HCT116 (cell line): Measurements from ENCODE around the gene EIF4E. TPM values are rescaled to one million over a fixed set of nuclear protein-coding genes. Genes with fewer than 3 reads are reported as not detected.

ENCODE experiments used
- ATAC-seq: fragments of 200-7000 bp; cut with Tn5 transposase; 2 replicates; pipeline ENCODE4 v1.9.1; 2020; ENCODE audit warnings: mild to moderate bottlenecking, moderate library complexity
- BruUV-seq: library from RNA; stranded (reverse); fragments of 400-500 nt; replicated peaks from 2 replicates; lab custom pipeline; 2021; lab: Mats Ljungman, UMichigan
- CTCF ChIA-PET: fragments of 300-600 bp; sonication (Branson Sonifier 250); formaldehyde crosslinking; loops from one replicate; lab custom pipeline; 2021; ENCODE audit warnings: antibody characterized with exemption; lab: Charles Lee
- POLR2A ChIA-PET: fragments of 300-600, 350-600 bp; sonication (Branson Sonifier 250); formaldehyde crosslinking; loops from one replicate; lab custom pipeline; 2021; ENCODE audit warnings: antibody characterized with exemption; lab: Charles Lee
- RAD21 ChIA-PET, 2 experiments: fragments of 300-600 bp; sonication (Branson Sonifier 250); formaldehyde crosslinking; loops; one replicate each; lab custom pipeline; 2023; ENCODE audit warnings: low total read pairs in 2 of 2; ENCODE audit not compliant: uncharacterized antibody in 2 of 2, unreplicated experiment in 2 of 2, low non-redundant PET in 1 of 2; lab: Charles Lee
- DNase-seq: peaks from one replicate; pipeline ENCODE4 v3.0.0-alpha.2; 2010; ENCODE audit warnings: low read depth, low spot score
- H2AFZ ChIP-seq: fragments of 200-600 bp; shearing (Covaris generic), sonication (generic); 2 replicates; pipeline ENCODE4 v1.6.1; 2017; ENCODE audit warnings: low read depth, mixed run types, mixed read lengths, antibody characterized with exemption, low read length; ENCODE audit not compliant: poor library complexity, severe bottlenecking
- H3K27ac ChIP-seq: 2 replicates; pipeline ENCODE4 v1.5.1; 2012; ENCODE audit warnings: low read depth, low read length
- H3K27me3 ChIP-seq: fragments of 200-600 bp; sonication (generic); 2 replicates; pipeline ENCODE4 v1.6.1; 2016; ENCODE audit warnings: mixed run types, low read length, mixed read lengths; ENCODE audit not compliant: insufficient read depth
- H3K36me3 ChIP-seq, 2 experiments: fragments of 200-500 bp in 1 of 2; fragments of 200-600 bp in 1 of 2; sonication (Bioruptor generic) in 1 of 2; sonication (generic) in 1 of 2; 2 replicates each; pipeline versions ENCODE4 v1.5.1 to v1.6.1; 2014 to 2016; ENCODE audit warnings: low read length in 2 of 2, inconsistent platforms in 1 of 2, mixed read lengths in 1 of 2, mixed run types in 1 of 2; ENCODE audit not compliant: insufficient read depth in 2 of 2, control insufficient read depth in 1 of 2
- H3K4me1 ChIP-seq, 2 experiments: fragments of 200-600 bp in 1 of 2; sonication (generic) in 1 of 2; 2 replicates each; pipeline versions ENCODE4 v1.5.1 to v1.6.1; 2012 to 2017; ENCODE audit warnings: low read length in 2 of 2, inconsistent platforms in 1 of 2, mild to moderate bottlenecking in 1 of 2, mixed read lengths in 1 of 2, mixed run types in 1 of 2, moderate library complexity in 1 of 2; ENCODE audit not compliant: insufficient read depth in 2 of 2, control insufficient read depth in 1 of 2
- H3K4me2 ChIP-seq: fragments of 200-600 bp; sonication (generic); 2 replicates; pipeline ENCODE4 v1.6.1; 2017; ENCODE audit warnings: mixed run types, low read length, mixed read lengths
- H3K4me3 ChIP-seq, 2 experiments: fragments of 200-600 bp in 1 of 2; sonication (generic) in 1 of 2; replicated peaks in 1 of 2; 2 replicates each; pipeline ENCODE4 v1.5.1; 2011 to 2016; ENCODE audit warnings: low read length in 2 of 2, control low read depth in 1 of 2, low read depth in 1 of 2, mild to moderate bottlenecking in 1 of 2, mixed read lengths in 1 of 2, mixed run types in 1 of 2
- H3K79me2 ChIP-seq: fragments of 200-600 bp; sonication (generic); 2 replicates; pipeline ENCODE4 v1.6.1; 2017; ENCODE audit warnings: mild to moderate bottlenecking, mixed run types, low read length, moderate library complexity, mixed read lengths; ENCODE audit not compliant: insufficient read depth
- H3K9ac ChIP-seq: fragments of 200-600 bp; sonication (generic); 2 replicates; pipeline ENCODE4 v1.6.1; 2016; ENCODE audit warnings: low read length, mixed read lengths
- H3K9me2 ChIP-seq: fragments of 200-600 bp; sonication (generic), shearing (Covaris generic); 2 replicates; pipeline ENCODE4 v1.6.1; 2017; ENCODE audit warnings: mixed run types, mild to moderate bottlenecking, moderate library complexity; ENCODE audit not compliant: insufficient read depth
- H3K9me3 ChIP-seq, 2 experiments: fragments of 200-500 bp in 1 of 2; fragments of 200-600 bp in 1 of 2; sonication (Bioruptor generic) in 1 of 2; sonication (generic) in 1 of 2; 2 replicates each; pipeline ENCODE4 v1.6.1; 2014 to 2017; ENCODE audit warnings: low read length in 2 of 2, mixed read lengths in 2 of 2, inconsistent platforms in 1 of 2, low read depth in 1 of 2, mild to moderate bottlenecking in 1 of 2, mixed run types in 1 of 2, moderate library complexity in 1 of 2; ENCODE audit not compliant: control insufficient read depth in 1 of 2, insufficient read depth in 1 of 2
- H4K20me1 ChIP-seq: fragments of 200-600 bp; sonication (generic), shearing (Covaris generic); 2 replicates; pipeline ENCODE4 v1.6.1; 2017; ENCODE audit warnings: mixed run types, mild to moderate bottlenecking, moderate library complexity; ENCODE audit not compliant: insufficient read depth
- ATF3 ChIP-seq: IDR thresholded peaks from 2 replicates; pipeline ENCODE4 v1.6.1; 2012
- ELF1 ChIP-seq: IDR thresholded peaks from 2 replicates; pipeline ENCODE4 v1.6.1; 2012; ENCODE audit warnings: low read depth, borderline replicate concordance
- EZH2 ChIP-seq: fragments of 200-600 bp; sonication (generic); IDR thresholded peaks from 2 replicates; pipeline ENCODE4 v1.6.1; 2017; ENCODE audit warnings: antibody characterized with exemption, mixed run types
- EZH2phosphoT487 ChIP-seq: fragments of 200-600 bp; IDR thresholded peaks from 2 replicates; pipeline ENCODE4 v1.6.1; 2018; ENCODE audit warnings: antibody characterized with exemption, borderline replicate concordance
- FOSL1 ChIP-seq: IDR thresholded peaks from 2 replicates; pipeline ENCODE4 v1.6.1; 2012; ENCODE audit warnings: low read depth
- JUND ChIP-seq: IDR thresholded peaks from 2 replicates; pipeline ENCODE4 v1.6.1; 2012
- POLR2A ChIP-seq: IDR thresholded peaks from 2 replicates; pipeline ENCODE4 v1.7.0; 2011; ENCODE audit warnings: borderline replicate concordance; ENCODE audit not compliant: insufficient read depth, insufficient read length; ENCODE audit errors: extremely low read depth
- POLR2AphosphoS5 ChIP-seq: IDR thresholded peaks from 2 replicates; pipeline ENCODE4 v1.6.1; 2011; ENCODE audit warnings: mild to moderate bottlenecking, low read depth, low read length, moderate library complexity
- REST ChIP-seq: IDR thresholded peaks from 2 replicates; pipeline ENCODE4 v1.6.1; 2012; ENCODE audit warnings: low read depth
- SIN3A ChIP-seq: IDR thresholded peaks from 2 replicates; pipeline ENCODE4 v1.6.1; 2012; ENCODE audit warnings: low read depth
- SP1 ChIP-seq: IDR thresholded peaks from 2 replicates; pipeline ENCODE4 v1.6.1; 2012; ENCODE audit warnings: low read depth
- TCF7L2 ChIP-seq: IDR thresholded peaks from 2 replicates; pipeline ENCODE4 v1.7.0; 2011; ENCODE audit warnings: borderline replicate concordance, inconsistent platforms; ENCODE audit not compliant: insufficient read depth, insufficient read length; ENCODE audit errors: extremely low read depth
- YY1 ChIP-seq: IDR thresholded peaks from 2 replicates; pipeline ENCODE4 v1.6.1; 2011; ENCODE audit warnings: low read length, low read depth, moderate library complexity, mild to moderate bottlenecking; ENCODE audit not compliant: insufficient replicate concordance; ENCODE audit errors: extremely low read depth
- ZFX ChIP-seq: fragments of 450-650 bp; IDR thresholded peaks from 2 replicates; pipeline ENCODE4 v1.6.1; 2017
- intact Hi-C: fragments of 100-400 bp; cut with micrococcal nuclease; formaldehyde crosslinking; loops from 2 replicates; pipeline ENCODE4 v1.10.0; 2022
- total RNA-seq: library from RNA; stranded (reverse); gene quantifications from one replicate; pipeline ENCODE4 v1.2.1, GENCODE V29; 2021; ENCODE audit not compliant: unreplicated experiment
- TF ChIP-seq, protein P1 (sequence below): IDR thresholded peaks from 2 replicates; pipeline ENCODE4 v1.6.1; 2011; ENCODE audit warnings: mild to moderate bottlenecking, low read length, moderate library complexity; ENCODE audit not compliant: insufficient replicate concordance; ENCODE audit errors: extremely low read depth

Gene EIF4E
- total RNA-seq, 1 experiment from 2014 or later = 148 TPM

- H3K4me1 ChIP-seq = no peaks in the 10 kb centered on the region
- no peak overlapping the region for H3K4me2 ChIP-seq
- no peak overlapping the region for H2AFZ ChIP-seq
- no peaks in the 10 kb centered on the region for H3K9me3 ChIP-seq
- RAD21 ChIA-PET = no interaction called here
- no peak overlapping the region for H3K9ac ChIP-seq
- H3K27ac ChIP-seq = no peak overlapping the region
- CTCF ChIA-PET = no interaction called here
- POLR2A ChIA-PET = no interaction called here
- no peak overlapping the region for H3K4me3 ChIP-seq
- BruUV-seq = no TSS peak
- no peak for TF ChIP-seq EZH2phosphoT487
- TF ChIP-seq SP1 = no peak
- no peak for TF ChIP-seq FOSL1
- no peak for TF ChIP-seq SIN3A
- no peak for TF ChIP-seq ATF3
- TF ChIP-seq ZFX = no peak
- TF ChIP-seq YY1 = no peak
- TF ChIP-seq REST = no peak
- TF ChIP-seq, protein P1, sequence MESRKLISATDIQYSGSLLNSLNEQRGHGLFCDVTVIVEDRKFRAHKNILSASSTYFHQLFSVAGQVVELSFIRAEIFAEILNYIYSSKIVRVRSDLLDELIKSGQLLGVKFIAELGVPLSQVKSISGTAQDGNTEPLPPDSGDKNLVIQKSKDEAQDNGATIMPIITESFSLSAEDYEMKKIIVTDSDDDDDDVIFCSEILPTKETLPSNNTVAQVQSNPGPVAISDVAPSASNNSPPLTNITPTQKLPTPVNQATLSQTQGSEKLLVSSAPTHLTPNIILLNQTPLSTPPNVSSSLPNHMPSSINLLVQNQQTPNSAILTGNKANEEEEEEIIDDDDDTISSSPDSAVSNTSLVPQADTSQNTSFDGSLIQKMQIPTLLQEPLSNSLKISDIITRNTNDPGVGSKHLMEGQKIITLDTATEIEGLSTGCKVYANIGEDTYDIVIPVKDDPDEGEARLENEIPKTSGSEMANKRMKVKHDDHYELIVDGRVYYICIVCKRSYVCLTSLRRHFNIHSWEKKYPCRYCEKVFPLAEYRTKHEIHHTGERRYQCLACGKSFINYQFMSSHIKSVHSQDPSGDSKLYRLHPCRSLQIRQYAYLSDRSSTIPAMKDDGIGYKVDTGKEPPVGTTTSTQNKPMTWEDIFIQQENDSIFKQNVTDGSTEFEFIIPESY = no peak
- TF ChIP-seq TCF7L2 = no peak
- no peak for TF ChIP-seq POLR2A
- TF ChIP-seq ELF1 = no peak
- no peak for TF ChIP-seq POLR2AphosphoS5
- no peak for TF ChIP-seq JUND
- no peak for TF ChIP-seq EZH2
- intact Hi-C loops = no loop called here
- H3K9me2 ChIP-seq = no peaks in the 10 kb centered on the region
- no peaks in the 10 kb centered on the region for H3K27me3 ChIP-seq
- no peaks in the 10 kb centered on the region for H3K36me3 ChIP-seq
- no peak for DNase-seq
- no peaks in the 10 kb centered on the region for H3K79me2 ChIP-seq
- H4K20me1 ChIP-seq = no peaks in the 10 kb centered on the region
- ATAC-seq = no peak
These were observed 80.5 kb downstream of the EIF4E start for GRCh38 chr4:98848448-98848847.
